Subcutaneous abdominal adipose tissue (tissue), 5 donors: ENCODE data around the gene MCHR2.

Experiments
- H3K27ac ChIP-seq: one replicate; pipeline ENCODE4 v1.7.0; 2013; ENCODE audit warnings: low read depth, mild to moderate bottlenecking, inconsistent platforms, low read length, moderate library complexity
- H3K27me3 ChIP-seq, 5 donors: one replicate each; pipeline ENCODE4 v1.7.0; 2013; ENCODE audit warnings: low read length in 5 of 5, inconsistent platforms in 1 of 5; ENCODE audit not compliant: control insufficient read depth in 5 of 5, insufficient read depth in 4 of 5
- H3K36me3 ChIP-seq, 5 donors: one replicate each; pipeline ENCODE4 v1.7.0; 2013; ENCODE audit warnings: low read length in 5 of 5; ENCODE audit not compliant: control insufficient read depth in 5 of 5, insufficient read depth in 5 of 5
- H3K4me1 ChIP-seq, 5 donors: one replicate each; pipeline ENCODE4 v1.7.0; 2013; ENCODE audit warnings: low read length in 5 of 5, mild to moderate bottlenecking in 3 of 5, moderate library complexity in 1 of 5; ENCODE audit not compliant: control insufficient read depth in 5 of 5, insufficient read depth in 5 of 5
- H3K4me3 ChIP-seq, 5 donors: one replicate each; pipeline ENCODE4 v1.7.0; 2013; ENCODE audit warnings: low read length in 5 of 5, low read depth in 1 of 5
- H3K9ac ChIP-seq, 5 donors: one replicate each; pipeline ENCODE4 v1.7.0; 2013; ENCODE audit warnings: low read length in 5 of 5, mild to moderate bottlenecking in 4 of 5, moderate library complexity in 3 of 5
- H3K9me3 ChIP-seq, 5 donors: one replicate each; pipeline ENCODE4 v1.7.0; 2013; ENCODE audit warnings: low read length in 5 of 5; ENCODE audit not compliant: control insufficient read depth in 5 of 5
- donor health status: healthy.
- donor health status: healthy.
- donor health status: healthy.
- donor health status: healthy.
- donor health status: healthy.

The MCHR2 gene

DNA sequence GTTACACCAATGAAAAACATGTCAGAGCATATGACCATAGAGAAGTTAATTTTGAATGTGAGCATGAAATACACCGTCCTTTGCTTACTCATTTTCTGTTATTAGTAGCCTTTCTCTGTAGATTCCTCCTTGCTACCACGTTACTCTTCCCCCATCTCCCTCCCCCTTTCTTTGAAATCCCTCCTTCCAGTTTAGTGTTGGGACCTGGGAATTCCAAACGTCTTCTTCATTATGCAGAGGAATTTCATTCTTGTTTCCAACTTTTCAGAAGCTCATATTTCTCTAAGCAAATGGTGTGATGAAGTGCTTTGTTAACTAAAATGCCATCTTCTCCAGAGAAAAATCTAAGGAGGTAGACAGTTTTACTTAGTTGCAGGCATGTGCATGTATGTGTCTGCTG lies 122.4 kb downstream of the MCHR2 start:
- peaks cover 0 to 7% (median 0%) of the 10 kb centered on the region in 5 donors for H3K27me3 ChIP-seq
- no peak overlapping the region for H3K27ac ChIP-seq
- H3K4me1 ChIP-seq, result peaks cover 0 to 3% (median 0%) of the 10 kb centered on the region in 5 donors

More for the DNA sequence above, 122.4 kb downstream of the MCHR2 start:
- Histone ChIP-seq H3K36me3 (no peaks in the 10 kb centered on the region), H3K9ac (no peak overlapping the region), H3K9me3 (no peaks in the 10 kb centered on the region), H3K4me3 (no peak overlapping the region)
